AG04449 (cell line): ENCODE results near the gene WDR59.
A peak's percentile ranks its signal among the peaks of the same experiment; 100 is the strongest.

Experiments
- CTCF ChIA-PET: fragments of 350-600 bp; formaldehyde crosslinking; extraction: SDS; loops from one replicate; lab custom pipeline; 2021; ENCODE audit warnings: antibody characterized with exemption; lab: Yijun Ruan, JAX
- POLR2A ChIA-PET: fragments of 400-600, 350-600 bp; formaldehyde crosslinking; extraction: SDS; loops from one replicate; lab custom pipeline; 2020; ENCODE audit warnings: antibody characterized with exemption, inconsistent platforms; lab: Yijun Ruan, JAX
- DNase-seq: peaks from one replicate; pipeline ENCODE4 v3.0.0-alpha.2; 2010; ENCODE audit warnings: low read depth, low spot score
- H3K4me3 ChIP-seq: 2 replicates; pipeline ENCODE4 v1.5.1; 2011; ENCODE audit warnings: low read depth, mild to moderate bottlenecking, control low read depth, low read length
- TF ChIP-seq, protein P1 (sequence below): IDR thresholded peaks from one replicate; pipeline ENCODE4 v1.5.1; 2011; ENCODE audit warnings: mild to moderate bottlenecking, moderate library complexity, low read length, control low read depth, inconsistent platforms; ENCODE audit not compliant: insufficient read depth; ENCODE audit errors: missing control alignments

The WDR59 gene

DNA sequence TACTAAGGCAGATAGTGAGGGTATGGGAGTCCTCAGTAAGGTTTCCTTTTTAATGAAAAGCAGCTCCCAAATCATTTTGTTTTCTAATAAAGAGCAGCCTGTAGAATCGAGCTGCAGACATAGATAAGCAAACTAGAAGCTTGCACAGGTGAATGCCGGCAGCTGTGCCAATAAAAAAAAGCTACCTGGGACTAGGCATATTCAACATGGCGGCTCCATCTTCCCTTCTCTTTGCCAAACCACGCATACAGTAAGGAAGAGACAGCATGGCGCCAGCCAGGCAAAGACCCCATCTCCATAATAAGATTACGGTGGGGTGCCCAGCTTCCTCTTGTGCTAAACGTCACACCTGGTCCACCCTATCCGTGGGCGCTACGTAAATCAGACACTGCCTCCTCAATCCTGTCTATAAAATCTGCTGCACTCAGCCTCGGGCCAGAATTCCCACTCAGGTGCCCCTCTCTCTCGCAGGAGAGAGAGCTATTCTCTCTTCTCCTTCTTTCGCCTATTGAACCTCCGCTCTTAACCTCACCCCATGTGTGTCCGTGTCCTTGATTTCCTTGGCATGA, 117.6 kb downstream of the WDR59 start:
- CTCF ChIA-PET, result interaction anchor here (1.1 to 1.6 kb wide), 3 partner anchors 165 to 244 kb away, joined by 3 to 5 read pairs (median 4); partner anchors contain the start of gene MLKL
- H3K4me3 ChIP-seq, result no peak overlapping the region
- POLR2A ChIA-PET, result no interaction called here
- TF ChIP-seq, protein P1, sequence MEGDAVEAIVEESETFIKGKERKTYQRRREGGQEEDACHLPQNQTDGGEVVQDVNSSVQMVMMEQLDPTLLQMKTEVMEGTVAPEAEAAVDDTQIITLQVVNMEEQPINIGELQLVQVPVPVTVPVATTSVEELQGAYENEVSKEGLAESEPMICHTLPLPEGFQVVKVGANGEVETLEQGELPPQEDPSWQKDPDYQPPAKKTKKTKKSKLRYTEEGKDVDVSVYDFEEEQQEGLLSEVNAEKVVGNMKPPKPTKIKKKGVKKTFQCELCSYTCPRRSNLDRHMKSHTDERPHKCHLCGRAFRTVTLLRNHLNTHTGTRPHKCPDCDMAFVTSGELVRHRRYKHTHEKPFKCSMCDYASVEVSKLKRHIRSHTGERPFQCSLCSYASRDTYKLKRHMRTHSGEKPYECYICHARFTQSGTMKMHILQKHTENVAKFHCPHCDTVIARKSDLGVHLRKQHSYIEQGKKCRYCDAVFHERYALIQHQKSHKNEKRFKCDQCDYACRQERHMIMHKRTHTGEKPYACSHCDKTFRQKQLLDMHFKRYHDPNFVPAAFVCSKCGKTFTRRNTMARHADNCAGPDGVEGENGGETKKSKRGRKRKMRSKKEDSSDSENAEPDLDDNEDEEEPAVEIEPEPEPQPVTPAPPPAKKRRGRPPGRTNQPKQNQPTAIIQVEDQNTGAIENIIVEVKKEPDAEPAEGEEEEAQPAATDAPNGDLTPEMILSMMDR, result no peak
- DNase-seq, result no peak

DNA sequence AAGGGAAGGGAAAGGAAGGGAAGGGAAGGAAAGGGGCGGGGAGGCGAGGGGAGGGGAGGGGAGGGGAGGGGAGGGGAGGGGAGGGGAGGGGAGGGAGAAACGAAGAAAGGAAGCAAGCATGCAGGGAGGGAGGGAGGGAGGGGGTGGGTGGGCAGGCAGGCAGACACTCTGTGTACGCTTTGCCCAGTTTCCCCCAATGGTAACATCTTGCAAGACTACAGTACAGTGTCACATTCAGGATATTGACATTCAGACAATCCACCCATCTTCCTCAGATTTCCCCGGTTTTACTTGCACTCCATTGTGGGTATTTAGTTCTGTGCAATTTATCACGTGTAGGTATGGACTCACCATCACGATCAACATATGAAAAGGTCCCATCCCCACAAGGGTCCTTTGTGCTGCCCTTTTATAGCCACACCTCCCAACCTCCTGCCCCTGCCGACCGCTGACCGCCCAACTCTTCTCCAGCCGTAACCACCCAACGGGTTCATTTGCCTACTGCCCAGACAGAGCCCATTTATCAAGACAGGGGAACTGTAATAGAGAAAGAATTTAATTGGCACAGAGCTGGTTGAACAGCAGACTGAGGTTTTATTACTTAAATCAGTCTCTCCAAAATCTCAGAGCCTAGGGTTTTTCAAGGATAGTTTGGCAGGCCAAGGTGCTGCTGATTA, 118.9 kb downstream of the WDR59 start:
- TF ChIP-seq, protein P1, result no peak
- POLR2A ChIA-PET, result interaction anchor here (0.5 kb wide), 1 partner anchor 17 kb away, joined by 5 read pairs; no protein-coding TSS in a partner anchor
- DNase-seq, result no peak
- CTCF ChIA-PET, result interaction anchor here (1.1 to 8.5 kb wide), 2 partner anchors 155 to 245 kb away, joined by 4 to 326 read pairs; no protein-coding TSS in a partner anchor
- no peak overlapping the region for H3K4me3 ChIP-seq

DNA sequence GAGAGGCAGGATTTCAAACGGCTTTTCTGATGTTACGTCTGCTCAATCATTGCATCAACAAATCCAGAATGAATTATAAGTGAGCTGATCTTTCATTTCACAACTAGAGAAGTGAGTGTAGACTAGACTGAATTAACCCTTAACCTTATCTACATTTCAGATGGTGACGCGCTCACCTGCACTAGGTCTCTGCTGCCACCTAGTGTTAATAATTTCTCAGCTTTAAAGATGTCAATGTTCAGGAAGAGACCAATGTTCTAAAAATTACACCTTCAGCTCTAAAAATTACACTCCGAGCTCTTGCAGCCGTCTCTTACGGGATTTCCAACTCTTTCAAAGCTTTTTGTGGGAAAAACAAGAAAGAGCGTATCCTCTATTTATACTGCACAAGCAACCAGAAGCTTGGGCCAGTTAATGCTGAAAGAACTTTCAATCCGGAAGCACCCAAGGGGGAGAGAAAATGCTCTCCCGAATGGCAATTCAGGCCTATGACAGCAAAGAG, 122.1 kb downstream of the WDR59 start:
- CTCF ChIA-PET, result interaction anchor here (0.5 to 8.5 kb wide), 64 partner anchors 9 to 554 kb away, joined by 3 to 326 read pairs (median 5); partner anchors contain the start of gene MLKL
- POLR2A ChIA-PET, result no interaction called here
- H3K4me3 ChIP-seq, result no peak overlapping the region
- TF ChIP-seq, protein P1, result peak; percentile 56
- DNase-seq, result no peak

DNA sequence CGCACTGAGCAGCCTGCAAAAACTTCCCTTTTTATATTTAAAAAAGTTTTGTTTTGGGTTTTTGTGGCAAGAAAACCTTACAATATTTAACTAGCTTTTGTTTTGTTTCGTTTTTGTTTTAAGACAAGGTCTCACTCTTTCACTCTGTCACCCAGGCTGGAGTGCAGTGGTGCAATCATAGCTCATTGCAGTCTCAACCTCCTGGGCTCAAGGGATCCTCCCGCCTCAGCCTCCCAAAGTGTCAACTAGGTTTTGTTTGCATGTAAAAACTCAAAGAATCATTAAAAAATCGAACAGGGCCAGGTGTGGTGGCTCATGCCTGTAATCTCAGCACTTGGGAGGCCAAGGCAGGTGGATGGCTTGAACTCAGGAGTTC, 132.4 kb downstream of the WDR59 start:
- ChIA-PET CTCF (interaction anchor here (5.1 kb wide), 1 partner anchor 10 kb away, joined by 37 read pairs; no protein-coding TSS in a partner anchor), POLR2A (no interaction called here)
- no peak for DNase-seq
- no peak overlapping the region for H3K4me3 ChIP-seq
- TF ChIP-seq, protein P1, result no peak

DNA sequence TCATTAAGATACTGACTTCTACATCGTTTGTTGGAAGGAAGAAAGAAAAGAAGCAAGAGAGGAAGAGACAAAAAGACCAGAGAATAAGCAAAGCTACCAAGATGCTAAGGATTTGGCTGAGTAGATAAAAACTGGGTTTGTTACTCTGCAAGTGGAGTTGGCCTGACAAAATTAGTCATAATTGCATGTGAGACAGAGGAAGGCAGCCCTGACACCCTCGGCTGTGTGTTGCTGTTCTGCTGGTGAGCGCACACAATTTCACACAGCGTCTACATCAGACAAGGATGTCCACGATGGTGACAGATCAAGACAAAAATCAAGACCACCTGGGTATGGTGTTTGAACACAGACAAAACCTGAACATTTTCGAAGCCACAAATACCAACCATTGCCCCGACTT, 134.9 kb downstream of the WDR59 start:
- TF ChIP-seq, protein P1, result no peak
- no peak overlapping the region for H3K4me3 ChIP-seq
- POLR2A ChIA-PET, result no interaction called here
- CTCF ChIA-PET, result interaction anchor here (5.1 kb wide), 1 partner anchor 12 kb away, joined by 37 read pairs; no protein-coding TSS in a partner anchor
- no peak for DNase-seq

DNA sequence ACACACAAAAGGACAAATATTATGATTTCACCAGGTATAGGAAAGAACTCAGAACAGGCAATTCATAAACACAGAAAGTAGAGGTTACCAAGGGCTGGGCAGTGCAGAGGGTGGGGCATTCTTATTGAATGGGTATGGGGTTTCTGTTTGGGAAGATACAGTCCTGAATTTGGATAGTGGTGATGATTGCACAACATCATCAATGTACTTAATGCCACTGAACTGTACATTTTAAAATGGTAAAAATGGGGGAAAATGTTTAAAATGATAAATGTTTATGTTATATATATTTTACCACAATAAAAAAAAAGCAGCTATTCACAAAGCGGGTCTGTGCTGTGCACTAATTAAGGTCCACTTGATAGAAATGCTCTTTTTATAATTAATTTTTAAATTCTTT, 137.7 kb downstream of the WDR59 start:
- POLR2A ChIA-PET, result interaction anchor here (0.5 kb wide), 1 partner anchor 65 kb away, joined by 3 read pairs; no protein-coding TSS in a partner anchor
- CTCF ChIA-PET, result interaction anchor here (2.3 kb wide), 1 partner anchor 14 kb away, joined by 20 read pairs; no protein-coding TSS in a partner anchor

More for the DNA sequence above, 137.7 kb downstream of the WDR59 start:
- no peak for DNase-seq
- no peak overlapping the region for H3K4me3 ChIP-seq
- TF ChIP-seq, protein P1, result no peak
